Testis (tissue), 3 donors: ENCODE measurements around the gene SDK1. TPM values are rescaled to one million over a fixed set of nuclear protein-coding genes. Genes with fewer than 3 reads are reported as not detected.

Source experiments
- DNase-seq: peaks from one replicate; pipeline ENCODE4 v3.0.0-alpha.2; 2019
- H3K27ac ChIP-seq, 2 donors: fragments of 200-600 bp; sonication (generic); one replicate each; pipeline ENCODE4 v1.5.1; 2019
- H3K27me3 ChIP-seq: fragments of 200-600 bp; sonication (generic); one replicate; pipeline ENCODE4 v1.5.1; 2019
- H3K36me3 ChIP-seq: fragments of 200-600 bp; sonication (generic); one replicate; pipeline ENCODE4 v1.5.1; 2017; ENCODE audit warnings: low read depth; ENCODE audit errors: missing control alignments
- H3K4me1 ChIP-seq: fragments of 200-600 bp; sonication (generic); one replicate; pipeline ENCODE4 v1.5.1; 2019
- H3K4me3 ChIP-seq, 2 donors: fragments of 200-600 bp; sonication (generic); one replicate each; pipeline ENCODE4 v1.5.1; 2017 to 2019
- H3K9me3 ChIP-seq: fragments of 200-600 bp; sonication (generic); one replicate; pipeline ENCODE4 v1.5.1; 2017
- CTCF ChIP-seq, 3 experiments: fragments of 450-650 bp in 2 of 3; fragments of 200-600 bp in 1 of 3; sonication (generic) in 1 of 3; IDR thresholded peaks; one replicate each; pipeline ENCODE4 v1.5.1; 2016 to 2019; ENCODE audit warnings: antibody characterized with exemption in 3 of 3, mild to moderate bottlenecking in 2 of 3, moderate library complexity in 1 of 3
- POLR2A ChIP-seq: fragments of 450-650 bp; IDR thresholded peaks from one replicate; pipeline ENCODE4 v1.6.1; 2017; ENCODE audit warnings: antibody characterized with exemption, mild to moderate bottlenecking, moderate library complexity
- WGBS, 2 donors: methylation state at CpG; one replicate each; pipeline ENCODE4 v1.1.5; 2018; 5-methylcytosine and 5-hydroxymethylcytosine counted together
- intact Hi-C: fragments of 100-400 bp; cut with DNase I; formaldehyde crosslinking; loops from one replicate; pipeline ENCODE4 v1.15.1; 2023; ENCODE audit warnings: low total_unique reads
- polyA plus RNA-seq: library from polyadenylated mRNA; stranded (reverse); fragments of 350-450 nt; fragmentation: Illumina TruSeq; extraction: RNeasy Lipid Tissue Mini Kit (QIAGEN cat#74804); gene quantifications from one replicate; pipeline ENCODE4 v1.2.3, GENCODE V29; 2014; ENCODE audit warnings: low read depth, low replicate concordance; ENCODE audit not compliant: insufficient read depth
- total RNA-seq, 2 donors: library from RNA; depleted of rRNA; stranded (reverse); fragments of >200 nt; gene quantifications; one replicate each; pipeline ENCODE4 v1.2.3, GENCODE V29; 2016

Gene SDK1
- total and polyA plus RNA-seq, 3 donors from 2014 or later = 20.0 to 36.2 (median 24.9) TPM

- Histone ChIP-seq H3K36me3 (no peaks in the 10 kb centered on the region), H3K4me3 (no peak overlapping the region), H3K4me1 (no peaks in the 10 kb centered on the region), H3K27me3 (no peaks in the 10 kb centered on the region), H3K27ac (no peak overlapping the region), H3K9me3 (no peaks in the 10 kb centered on the region)
- TF ChIP-seq CTCF (IDR thresholded peaks at IDR 0.05) (no peak), POLR2A (no peak)
- 39 to 54% methylated on average over 2 of the region's 2 CpGs for WGBS, 2 donors
- no peak for DNase-seq
- intact Hi-C loops = no loop called here
These were observed 248.5 kb downstream of the SDK1 start for GRCh38 chr7:3549601-3550000.

DNA sequence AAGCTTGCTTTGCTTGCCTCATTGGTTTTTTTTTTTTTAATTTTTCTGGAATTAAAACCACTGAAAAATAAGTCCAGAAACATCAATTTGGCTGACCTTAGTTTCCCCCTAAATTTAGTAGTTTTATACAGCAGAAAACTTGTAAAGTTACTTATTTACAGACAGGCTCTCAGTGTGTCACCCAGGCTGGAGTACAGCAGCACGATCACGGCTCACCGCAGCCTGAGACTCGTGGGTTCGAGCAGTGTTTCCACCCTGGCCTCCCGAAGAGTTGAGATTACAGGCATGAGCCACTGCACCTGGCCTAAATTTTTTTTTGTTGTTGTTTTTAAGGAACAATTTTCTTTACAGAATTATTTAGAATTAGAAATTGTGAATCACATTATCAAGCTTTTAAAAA is 250.5 kb downstream of the SDK1 start:
- WGBS, 2 donors = 86 to 88% methylated on average over 6 of the region's 6 CpGs
- H3K36me3 ChIP-seq = no peaks in the 10 kb centered on the region
- no peak for TF ChIP-seq CTCF (IDR thresholded peaks at IDR 0.05)
- TF ChIP-seq POLR2A = no peak
- H3K27ac ChIP-seq = no peak overlapping the region
- no peaks in the 10 kb centered on the region for H3K27me3 ChIP-seq
- no peaks in the 10 kb centered on the region for H3K9me3 ChIP-seq
- intact Hi-C loops = no loop called here
- no peak overlapping the region for H3K4me3 ChIP-seq
- no peak for DNase-seq
- H3K4me1 ChIP-seq = no peaks in the 10 kb centered on the region

GRCh38 chr7:3552499-3552898 is 251.4 kb downstream of the SDK1 start:
- Histone ChIP-seq H3K27ac (no peak overlapping the region), H3K4me1 (no peaks in the 10 kb centered on the region), H3K9me3 (no peaks in the 10 kb centered on the region), H3K4me3 (no peak overlapping the region), H3K36me3 (no peaks in the 10 kb centered on the region), H3K27me3 (no peaks in the 10 kb centered on the region)
- DNase-seq = no peak
- TF ChIP-seq POLR2A = no peak
- TF ChIP-seq CTCF (IDR thresholded peaks at IDR 0.05) = no peak
- intact Hi-C loops = no loop called here
- WGBS, 2 donors = 81 to 86% methylated on average over 1 of the region's 1 CpG

DNA sequence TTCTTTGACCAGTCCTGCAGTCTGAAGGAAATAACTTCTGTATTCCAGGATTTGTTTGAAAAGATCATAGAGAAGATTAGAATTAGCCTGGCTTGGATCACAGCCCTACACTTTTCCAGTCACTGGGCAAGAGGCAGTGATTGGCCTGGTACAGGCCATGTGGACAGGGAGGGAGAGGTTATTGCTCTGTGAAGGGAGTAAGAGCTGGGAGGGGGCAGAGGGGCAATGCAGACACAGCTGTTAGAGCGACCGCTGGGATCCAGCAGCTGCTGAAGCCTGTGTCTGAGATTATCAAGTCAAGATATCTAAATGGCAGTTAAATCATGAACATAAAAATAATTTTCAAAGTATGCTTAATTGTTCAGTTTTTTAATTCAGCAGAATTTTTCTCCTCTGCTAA is 257.3 kb downstream of the SDK1 start:
- 67 to 73% methylated on average over 2 of the region's 2 CpGs for WGBS, 2 donors
- Histone ChIP-seq H3K36me3 (no peaks in the 10 kb centered on the region), H3K27ac (no peak overlapping the region), H3K4me3 (no peak overlapping the region), H3K27me3 (no peaks in the 10 kb centered on the region), H3K4me1 (no peaks in the 10 kb centered on the region), H3K9me3 (no peaks in the 10 kb centered on the region)
- TF ChIP-seq POLR2A = no peak
- no peak for TF ChIP-seq CTCF (IDR thresholded peaks at IDR 0.05)
- intact Hi-C loops = no loop called here
- no peak for DNase-seq

- Histone ChIP-seq H3K4me3 (no peak overlapping the region), H3K27ac (no peak overlapping the region), H3K4me1 (no peaks in the 10 kb centered on the region), H3K27me3 (no peaks in the 10 kb centered on the region), H3K36me3 (no peaks in the 10 kb centered on the region), H3K9me3 (no peaks in the 10 kb centered on the region)
- intact Hi-C loops = no loop called here
- no peak for DNase-seq
- WGBS, 2 donors = 66% methylated on average over 3 of the region's 3 CpGs
- TF ChIP-seq POLR2A (no peak), CTCF (IDR thresholded peaks at IDR 0.05) (no peak)
These were observed 258.2 kb downstream of the SDK1 start for GRCh38 chr7:3559278-3559677.
